ENCODE results near the gene TIMP1.

TIMP1 gene

DNA sequence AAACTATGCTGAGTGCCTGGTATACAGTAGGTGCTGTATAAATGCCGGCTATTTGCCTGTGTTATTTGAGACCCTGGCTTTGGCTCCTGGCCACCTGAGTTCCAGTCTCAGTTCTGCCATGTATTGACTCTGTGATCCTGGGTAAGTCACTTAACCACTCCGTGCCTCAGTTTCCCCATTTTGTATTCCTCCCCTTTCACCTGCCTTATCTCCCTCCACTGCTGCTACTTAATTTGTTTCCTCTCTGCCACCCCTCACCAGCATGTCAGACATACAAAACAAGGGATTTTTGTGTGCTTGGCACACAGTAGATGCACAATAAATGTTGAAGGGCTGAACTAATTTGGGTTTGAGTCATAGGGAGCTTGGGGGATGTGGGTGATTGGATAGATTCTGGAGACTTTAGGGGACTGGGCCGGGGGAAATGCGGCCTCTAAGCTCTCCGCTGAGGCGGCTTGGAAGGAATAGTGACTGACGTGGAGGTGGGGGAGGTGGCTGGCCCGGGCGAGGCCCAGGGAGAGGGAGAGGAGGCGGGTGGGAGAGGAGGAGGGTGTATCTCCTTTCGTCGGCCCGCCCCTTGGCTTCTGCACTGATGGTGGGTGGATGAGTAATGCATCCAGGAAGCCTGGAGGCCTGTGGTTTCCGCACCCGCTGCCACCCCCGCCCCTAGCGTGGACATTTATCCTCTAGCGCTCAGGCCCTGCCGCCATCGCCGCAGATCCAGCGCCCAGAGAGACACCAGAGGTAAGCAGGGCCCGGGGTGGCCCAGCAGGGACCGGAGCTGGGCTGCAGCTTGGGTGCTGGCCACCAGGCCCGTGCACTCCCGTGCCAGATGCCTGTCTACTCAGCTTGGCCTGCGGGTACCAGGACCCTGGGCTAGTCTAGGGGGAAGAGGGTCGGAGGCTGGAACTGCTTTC lies at the start of gene TIMP1:
Gene TIMP1 (plus strand): TSS at position 706 of the 917 bp plus-strand sequence. CDS start 980 bp downstream, outside the sequence.
- DNase-seq (ENCODE audit: low spot score): peak; percentile 89

DNA sequence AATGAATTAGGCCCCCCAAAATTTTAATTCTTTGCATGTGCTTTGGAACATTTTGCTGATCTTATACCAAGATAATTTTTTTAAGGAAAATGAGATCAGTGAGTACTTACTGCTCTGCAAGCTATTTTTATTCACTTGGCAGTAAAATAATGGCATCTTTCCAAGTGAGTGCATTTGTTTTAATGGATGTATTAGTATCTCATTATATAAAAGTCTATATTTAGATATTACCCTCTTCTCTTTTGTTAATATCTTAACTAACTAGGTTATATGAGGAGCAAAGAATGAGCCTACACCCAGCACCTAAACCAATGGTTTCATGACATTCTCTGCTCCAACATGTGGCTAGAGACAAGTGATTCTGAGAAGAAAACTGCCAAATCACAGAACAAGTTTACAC lies 42.4 kb upstream of the TIMP1 start:
- DNase-seq (ENCODE audit: low spot score): no peak

DNA sequence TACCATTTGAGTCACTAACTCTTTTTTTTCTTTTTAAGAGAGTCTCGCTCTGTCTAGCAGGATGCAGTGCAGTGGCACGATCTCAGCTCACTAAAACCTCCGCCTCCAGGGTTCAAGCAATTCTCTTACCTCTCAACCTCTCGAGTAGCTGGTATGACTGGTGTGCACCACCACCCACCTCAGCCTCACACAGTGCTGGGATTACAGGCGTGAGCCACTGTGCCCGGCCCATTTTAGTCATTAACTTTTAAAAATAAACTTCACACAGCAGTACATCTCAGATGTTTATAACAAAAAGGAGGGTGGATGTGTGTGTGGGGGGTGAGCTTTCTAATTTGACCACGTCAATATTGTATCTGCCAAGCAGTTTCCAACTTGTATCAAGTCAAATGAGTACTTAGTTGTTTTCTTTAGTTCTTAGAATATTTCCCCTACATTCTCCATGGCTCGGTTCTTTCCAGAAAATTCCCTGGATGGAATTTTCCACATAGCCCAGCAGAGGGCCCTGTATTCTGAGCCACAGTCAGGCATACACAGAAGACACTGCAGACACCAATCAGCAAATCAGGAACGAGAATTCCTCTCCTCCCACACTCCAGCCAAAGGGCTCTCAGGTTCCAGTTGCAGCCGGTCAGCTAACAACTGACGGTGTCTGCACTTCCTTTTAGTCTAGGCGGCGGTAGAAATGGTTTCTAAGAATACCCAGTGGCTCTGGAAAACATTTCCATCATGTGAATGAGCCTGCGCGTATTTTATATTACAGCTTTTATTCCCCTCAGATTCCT lies 41.3 kb upstream of the TIMP1 start:
- DNase-seq (ENCODE audit: low spot score): peak; percentile 94

DNA sequence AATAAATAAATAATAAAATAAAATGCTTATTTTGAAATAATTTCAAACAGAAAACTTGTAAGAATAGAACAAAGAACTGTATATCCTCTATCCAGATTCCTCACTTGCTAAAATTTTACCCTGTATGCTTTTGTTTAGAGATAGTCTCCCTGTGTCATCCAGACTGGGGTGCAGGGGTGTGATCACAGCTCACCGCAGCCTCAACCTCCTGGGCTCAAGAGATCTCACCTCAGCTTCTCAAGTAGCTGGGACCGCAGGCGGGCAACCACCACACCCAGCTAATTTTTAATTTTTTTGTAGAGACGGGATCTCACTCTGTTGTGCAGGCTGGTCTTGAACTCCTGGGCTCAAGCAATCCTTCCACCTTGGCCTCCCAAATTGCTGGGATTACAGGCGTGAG lies 38.7 kb upstream of the TIMP1 start:
- DNase-seq (ENCODE audit: low spot score): no peak

DNA sequence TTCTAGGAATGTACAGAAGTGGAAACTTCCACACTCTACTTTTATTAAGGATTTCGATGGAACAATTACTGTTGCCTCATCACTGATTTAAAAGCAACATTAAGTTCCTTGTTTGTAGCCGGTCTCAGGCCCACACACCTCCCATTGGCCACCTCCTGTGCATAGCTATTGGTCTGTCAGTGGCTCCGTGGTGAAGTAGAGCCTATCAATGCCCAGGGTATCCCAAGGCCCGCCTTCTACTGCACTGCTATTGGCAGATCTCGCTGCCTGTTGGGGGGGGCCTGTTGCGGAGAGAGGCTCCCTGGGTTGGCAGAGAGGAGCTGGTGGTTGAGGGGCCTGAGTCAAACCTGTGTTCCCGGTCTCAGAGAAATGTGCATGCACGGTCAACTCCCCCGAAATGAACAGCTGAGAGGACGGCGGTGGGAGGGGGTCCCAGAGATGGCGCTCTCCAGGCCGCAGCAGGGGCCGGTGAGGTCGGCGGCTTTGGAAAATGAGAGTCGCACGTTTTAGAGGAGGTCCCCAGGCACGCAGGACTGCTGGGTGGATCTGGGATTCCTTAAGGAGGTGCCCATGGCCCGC lies 26.1 kb upstream of the TIMP1 start:
- DNase-seq (ENCODE audit: low spot score): peak; percentile 89

DNA sequence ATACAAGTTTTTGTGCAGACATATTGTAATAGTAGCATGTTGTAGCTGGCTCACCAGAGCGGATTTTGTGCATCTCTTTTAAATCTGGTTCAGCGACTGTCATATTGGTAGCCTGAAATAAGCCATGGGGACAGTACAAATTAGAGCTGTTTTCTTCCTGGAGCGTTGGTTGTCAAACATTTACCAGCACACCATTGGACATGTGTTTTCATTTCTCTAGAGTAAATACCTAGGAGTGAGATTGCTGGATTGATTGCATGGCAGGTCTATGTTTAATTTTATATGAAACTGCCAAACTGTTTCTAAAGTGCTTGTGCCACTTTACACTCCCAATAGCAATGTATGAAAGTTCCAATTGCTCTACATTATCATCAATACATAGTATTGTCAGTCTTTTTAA lies 23.8 kb upstream of the TIMP1 start:
- no peak for DNase-seq (ENCODE audit: low spot score)

DNA sequence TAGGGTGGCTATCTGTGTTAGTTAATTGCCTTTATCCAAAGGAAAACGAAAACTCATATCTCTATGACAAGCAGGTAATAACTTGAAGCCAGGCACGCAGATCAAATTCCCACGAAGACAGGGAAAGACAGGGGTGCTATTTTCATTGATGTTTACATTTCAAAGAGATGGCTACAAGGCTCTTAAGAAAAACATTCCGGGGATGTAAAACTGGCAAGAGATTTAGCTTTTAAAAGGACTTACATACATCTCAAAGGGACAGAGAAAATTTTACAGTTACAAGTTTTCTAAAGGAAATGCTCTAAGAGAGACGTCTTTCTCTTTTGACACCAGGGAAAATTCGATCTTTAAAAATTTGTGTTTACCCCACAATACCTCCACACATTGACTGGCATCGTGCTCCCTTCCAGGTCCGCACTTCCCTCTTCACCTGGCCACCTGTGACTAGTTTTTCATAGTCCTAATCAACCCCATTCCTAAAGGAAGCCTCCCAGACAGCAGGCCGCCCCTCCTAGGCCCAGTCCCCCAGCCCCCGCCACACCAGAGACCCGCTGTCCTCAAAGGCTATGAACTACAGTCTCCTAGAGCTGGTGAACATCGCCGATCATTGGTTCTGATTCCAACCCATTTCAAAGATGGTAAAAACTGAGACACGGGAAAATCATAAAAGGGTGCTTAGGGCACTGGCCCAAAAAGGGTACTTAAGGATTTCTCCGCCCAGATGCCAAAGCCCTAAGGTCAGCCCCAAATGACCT lies 21.9 kb upstream of the TIMP1 start:
- no peak for DNase-seq (ENCODE audit: low spot score)

DNA sequence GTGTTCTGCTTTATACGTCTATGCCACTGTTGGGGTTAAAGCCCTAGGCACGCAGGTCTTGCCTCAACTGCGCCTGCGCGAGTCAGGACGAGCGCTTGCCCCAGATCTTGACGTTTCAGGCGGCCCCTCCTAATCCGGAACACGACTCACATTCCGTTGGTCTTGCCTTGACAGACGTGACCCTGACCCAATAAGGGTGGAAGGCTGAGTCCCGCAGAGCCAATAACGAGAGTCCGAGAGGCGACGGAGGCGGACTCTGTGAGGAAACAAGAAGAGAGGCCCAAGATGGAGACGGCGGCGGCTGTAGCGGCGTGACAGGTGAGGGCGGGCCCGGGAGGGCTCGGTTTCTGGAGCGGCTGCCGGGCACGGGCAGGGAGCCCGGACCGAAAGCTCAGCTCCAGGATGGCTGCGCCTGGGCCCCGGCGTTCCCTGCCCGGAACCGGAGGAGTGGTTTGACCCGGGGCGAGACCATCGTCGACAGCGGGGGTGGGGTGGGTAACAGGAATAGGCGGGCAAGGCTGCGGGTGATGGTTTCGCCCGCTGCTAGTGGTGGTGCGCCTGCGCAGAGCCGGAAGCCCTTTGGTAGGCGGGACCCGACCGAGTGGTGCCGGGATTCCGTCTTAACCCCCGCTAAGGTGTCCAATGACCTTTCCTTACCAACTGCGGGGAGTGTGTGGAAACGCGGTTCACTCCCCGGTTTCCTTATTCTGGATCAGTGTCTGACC lies 21.1 kb upstream of the TIMP1 start, which contains the start of gene ARAF:
Gene ARAF (plus strand): TSS at position 272 of the 725 bp plus-strand sequence. CDS start 1,763 bp downstream, outside the sequence.
- peak; percentile 94 for DNase-seq (ENCODE audit: low spot score)

DNA sequence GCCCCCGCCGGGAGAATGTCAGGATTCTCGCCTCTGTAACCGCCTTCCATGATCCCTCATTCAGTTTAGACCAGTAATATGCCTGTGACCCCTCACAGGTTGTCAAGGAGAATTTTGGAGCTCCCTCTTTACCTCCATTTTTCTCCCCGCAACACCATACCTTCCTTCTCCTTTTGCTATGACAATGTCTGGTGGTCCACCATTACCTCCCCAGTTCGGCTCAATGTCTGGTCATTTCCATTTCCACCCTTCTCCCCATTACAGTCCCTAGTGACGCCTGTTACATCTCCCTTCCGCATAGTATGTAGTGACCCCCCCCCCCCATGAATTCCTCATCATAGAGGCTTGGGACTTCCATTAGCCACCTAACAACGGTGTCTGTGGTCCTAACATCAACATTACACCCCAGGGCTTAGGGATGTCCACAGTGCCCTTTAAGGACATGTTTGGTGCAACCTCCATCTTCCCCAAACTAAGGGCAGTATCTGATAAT lies 20.5 kb upstream of the TIMP1 start:
- no peak for DNase-seq (ENCODE audit: low spot score)

DNA sequence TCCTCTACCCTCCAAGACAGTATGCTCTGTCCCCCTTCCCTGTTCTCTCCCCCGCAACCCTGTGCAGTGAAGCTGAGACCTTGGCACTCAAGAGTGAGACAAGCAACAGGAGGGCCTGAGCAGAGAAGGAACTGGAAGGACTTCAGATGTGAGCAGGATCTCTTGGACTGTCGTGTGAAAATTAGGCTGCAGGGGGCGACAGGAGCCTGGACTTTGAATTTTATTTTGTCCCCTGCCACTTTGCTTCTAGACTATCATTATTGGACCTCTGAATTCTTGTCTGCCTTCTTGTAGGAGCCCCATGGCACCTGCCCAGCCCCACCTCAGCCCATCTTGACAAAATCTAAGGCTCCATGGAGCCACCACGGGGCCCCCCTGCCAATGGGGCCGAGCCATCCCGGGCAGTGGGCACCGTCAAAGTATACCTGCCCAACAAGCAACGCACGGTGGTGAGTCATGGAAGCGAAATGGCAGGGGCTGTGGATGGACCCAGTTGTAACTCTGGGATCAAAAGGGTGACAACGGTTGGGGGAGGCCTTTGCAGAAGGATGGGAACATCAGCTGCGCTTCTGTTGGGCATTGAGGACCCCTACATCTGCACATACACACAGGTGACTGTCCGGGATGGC lies 19.5 kb upstream of the TIMP1 start:
- no peak for DNase-seq (ENCODE audit: low spot score)

DNA sequence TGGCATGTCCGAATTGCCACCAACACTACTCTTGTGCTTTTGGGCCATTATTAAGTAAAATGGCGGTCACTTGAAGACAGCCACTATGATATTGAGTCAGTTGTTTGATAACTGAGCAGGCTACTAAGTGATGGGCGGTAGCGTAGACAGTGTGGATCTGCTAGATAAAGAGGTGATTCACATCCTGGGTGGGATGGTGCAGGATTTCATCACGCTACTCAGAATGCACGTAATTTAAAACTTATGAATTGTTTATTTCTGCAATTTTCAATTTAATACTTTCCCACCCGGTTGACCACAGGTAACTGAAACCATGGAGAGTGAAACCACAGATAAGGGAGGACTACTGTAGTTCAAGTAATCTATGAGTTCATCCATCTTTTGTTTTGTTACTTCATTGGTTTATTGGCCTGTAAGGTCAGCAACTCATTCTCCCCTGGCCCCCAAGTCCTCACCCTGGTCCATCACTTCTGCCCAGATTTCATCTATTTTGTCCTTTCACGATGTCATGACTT lies 18.4 kb upstream of the TIMP1 start:
- no peak for DNase-seq (ENCODE audit: low spot score)

DNA sequence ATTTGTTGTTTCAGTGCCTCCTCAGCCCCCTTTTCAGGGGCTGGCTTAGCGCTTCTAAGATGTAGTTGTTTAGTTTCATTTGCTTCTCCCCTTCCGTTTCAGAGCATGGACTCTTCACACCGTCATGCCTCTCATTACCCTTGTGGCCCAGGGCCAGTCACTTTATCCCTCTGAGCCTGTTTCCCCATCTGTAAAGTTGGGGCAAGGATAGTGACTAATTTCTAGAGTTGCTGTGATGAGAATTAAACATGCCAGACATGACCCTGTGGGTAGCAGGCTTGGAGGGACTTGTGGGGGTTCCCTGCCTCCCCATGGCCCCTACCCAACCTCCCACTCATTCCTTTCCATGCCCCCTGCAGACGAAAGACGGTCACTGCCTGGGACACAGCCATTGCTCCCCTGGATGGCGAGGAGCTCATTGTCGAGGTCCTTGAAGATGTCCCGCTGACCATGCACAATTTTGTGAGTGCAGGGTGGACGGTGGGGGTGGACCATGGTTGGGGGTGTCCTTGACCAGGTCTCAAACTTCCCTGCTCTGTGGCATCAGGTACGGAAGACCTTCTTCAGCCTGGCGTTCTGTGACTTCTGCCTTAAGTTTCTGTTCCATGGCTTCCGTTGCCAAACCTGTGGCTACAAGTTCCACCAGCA lies 17.7 kb upstream of the TIMP1 start:
- DNase-seq (ENCODE audit: low spot score): no peak

DNA sequence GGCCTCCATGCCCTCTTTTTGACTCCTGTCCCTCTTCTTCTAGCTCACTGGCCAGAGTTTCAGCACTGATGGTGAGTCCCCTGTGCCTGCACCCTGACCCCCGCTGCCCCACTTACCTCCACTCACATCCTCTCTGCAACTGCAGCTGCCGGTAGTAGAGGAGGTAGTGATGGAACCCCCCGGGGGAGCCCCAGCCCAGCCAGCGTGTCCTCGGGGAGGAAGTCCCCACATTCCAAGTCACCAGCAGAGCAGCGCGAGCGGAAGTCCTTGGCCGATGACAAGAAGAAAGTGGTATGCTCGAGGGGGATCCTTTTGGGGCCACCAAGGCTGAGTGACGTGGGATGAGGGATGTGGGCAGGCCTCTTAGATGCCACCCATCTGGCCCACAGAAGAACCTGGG lies 15.4 kb upstream of the TIMP1 start:
- DNase-seq (ENCODE audit: low spot score): no peak

DNA sequence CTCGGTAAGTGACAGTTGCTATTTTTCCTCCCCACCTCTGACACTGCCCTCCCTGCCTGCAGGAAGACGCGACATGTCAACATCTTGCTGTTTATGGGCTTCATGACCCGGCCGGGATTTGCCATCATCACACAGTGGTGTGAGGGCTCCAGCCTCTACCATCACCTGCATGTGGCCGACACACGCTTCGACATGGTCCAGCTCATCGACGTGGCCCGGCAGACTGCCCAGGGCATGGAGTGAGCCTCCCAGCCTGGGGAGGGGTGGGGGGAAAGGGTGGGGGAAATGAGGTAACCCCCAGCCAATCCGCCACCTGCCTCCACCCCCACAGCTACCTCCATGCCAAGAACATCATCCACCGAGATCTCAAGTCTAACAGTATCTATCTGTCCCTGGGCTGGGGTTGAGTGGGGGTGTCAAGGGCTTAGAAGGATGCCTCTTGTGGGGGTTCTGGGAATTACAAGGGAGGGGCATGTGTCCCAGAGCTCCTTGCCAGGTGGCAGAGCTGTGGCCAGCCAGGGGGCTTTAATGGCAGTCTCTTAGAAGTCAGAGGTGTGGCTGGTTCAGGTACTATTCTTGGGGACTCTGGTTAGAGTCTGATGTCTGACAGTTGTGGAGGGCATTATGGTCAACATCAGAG lies 13.5 kb upstream of the TIMP1 start:
- DNase-seq (ENCODE audit: low spot score): no peak

DNA sequence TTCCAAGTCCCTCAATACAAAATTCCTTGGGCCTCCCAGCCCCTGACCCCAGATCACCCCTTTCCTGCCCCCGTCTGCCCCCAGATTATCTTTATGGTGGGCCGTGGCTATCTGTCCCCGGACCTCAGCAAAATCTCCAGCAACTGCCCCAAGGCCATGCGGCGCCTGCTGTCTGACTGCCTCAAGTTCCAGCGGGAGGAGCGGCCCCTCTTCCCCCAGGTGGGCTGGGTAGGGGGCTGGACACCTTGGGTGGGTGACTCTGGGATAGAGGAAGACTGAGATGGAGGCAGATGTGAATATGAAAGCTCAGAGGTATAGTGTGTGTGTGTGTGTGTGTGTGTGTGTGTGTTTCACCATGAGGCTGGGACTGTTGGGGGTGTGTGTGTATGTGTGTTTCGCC lies 11.4 kb upstream of the TIMP1 start:
- no peak for DNase-seq (ENCODE audit: low spot score)

DNA sequence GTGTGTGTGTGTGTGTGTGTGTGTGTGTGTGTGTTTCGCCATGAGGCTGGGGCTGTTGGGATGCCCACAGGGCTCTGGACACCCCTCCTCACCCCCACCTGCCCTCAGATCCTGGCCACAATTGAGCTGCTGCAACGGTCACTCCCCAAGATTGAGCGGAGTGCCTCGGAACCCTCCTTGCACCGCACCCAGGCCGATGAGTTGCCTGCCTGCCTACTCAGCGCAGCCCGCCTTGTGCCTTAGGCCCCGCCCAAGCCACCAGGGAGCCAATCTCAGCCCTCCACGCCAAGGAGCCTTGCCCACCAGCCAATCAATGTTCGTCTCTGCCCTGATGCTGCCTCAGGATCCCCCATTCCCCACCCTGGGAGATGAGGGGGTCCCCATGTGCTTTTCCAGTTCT lies 11.0 kb upstream of the TIMP1 start:
- no peak for DNase-seq (ENCODE audit: low spot score)

DNA sequence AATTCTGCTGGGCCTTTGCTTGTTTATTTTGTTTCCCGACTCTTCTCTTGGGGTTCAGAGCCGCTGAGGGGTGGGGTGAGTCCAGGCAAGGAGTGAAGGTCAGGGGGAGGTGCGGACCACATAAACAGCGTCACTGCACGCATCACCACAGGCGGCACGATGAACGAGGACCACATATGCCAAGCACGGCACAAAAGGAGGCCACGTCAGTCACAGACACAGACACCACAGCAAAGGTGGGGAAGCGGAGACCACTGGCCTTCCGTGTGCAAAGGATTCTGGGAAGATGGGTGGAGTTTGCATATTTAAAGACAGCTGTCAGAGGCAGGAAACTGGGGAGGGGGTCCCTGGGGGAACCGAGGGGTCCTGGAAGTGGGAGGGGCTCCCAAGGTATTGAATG lies 10.3 kb upstream of the TIMP1 start:
- no peak for DNase-seq (ENCODE audit: low spot score)

DNA sequence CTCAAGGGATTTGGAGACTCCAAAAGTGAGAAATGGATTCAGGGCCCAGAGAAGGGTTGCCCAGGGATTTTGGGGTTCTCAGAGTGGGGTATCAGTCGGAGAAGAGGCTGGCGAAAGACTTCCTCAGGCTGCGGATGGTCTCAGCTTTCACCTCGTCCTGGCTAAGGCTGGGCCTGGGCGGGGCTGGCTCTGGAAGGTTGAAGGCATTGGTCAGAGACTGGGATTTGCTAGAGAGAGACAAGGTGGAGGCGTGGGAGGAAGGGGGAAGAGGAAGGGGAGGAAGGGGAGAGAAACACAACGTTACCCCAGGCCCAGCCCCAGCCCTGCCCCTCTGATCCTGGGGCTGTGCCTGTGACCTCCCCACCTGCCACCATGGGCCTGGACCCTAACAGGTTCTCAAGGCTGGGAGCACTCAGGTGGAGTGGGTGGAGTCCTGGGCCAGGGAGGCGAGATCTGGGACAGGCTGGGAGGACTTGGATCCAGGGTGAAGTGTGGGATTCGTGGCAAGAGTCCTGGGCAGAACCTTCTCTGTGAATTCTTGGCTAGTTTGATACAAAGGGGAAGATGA lies 9.4 kb upstream of the TIMP1 start:
- DNase-seq (ENCODE audit: low spot score): no peak

Measured in AG08395 (cell line).